SK-N-SH (cell line): Measurements from ENCODE around the gene RHOT2. TPM values are rescaled to one million over a fixed set of nuclear protein-coding genes. Genes with fewer than 3 reads are reported as not detected.

Experiments
- CTCF ChIA-PET: fragments of 300-600, 350-600 bp; formaldehyde crosslinking; extraction: SDS; loops from one replicate; lab custom pipeline; 2021; lab: Yijun Ruan, JAX
- POLR2A ChIA-PET: fragments of 350-600 bp; sonication (Branson Sonifier 250); formaldehyde crosslinking; extraction: SDS; loops from one replicate; lab custom pipeline; 2020; ENCODE audit warnings: antibody characterized with exemption, inconsistent platforms; lab: Yijun Ruan, JAX
- DNase-seq: peaks from one replicate; pipeline ENCODE4 v3.0.0; 2012
- H2AFZ ChIP-seq: fragments of 200-600 bp; sonication (generic); 2 replicates; pipeline ENCODE4 v1.8.1; 2016; ENCODE audit warnings: antibody characterized with exemption, mild to moderate bottlenecking, low read depth
- H3F3A ChIP-seq: fragments of 200-600 bp; sonication (generic); replicated peaks from 2 replicates; pipeline ENCODE3; 2016; ENCODE audit warnings: antibody characterized with exemption, mild to moderate bottlenecking; ENCODE audit not compliant: insufficient read depth
- H3K27ac ChIP-seq, 2 experiments: fragments of 200-500 bp in 1 of 2; fragments of 200-600 bp in 1 of 2; sonication (Bioruptor generic) in 1 of 2; sonication (generic), shearing (Covaris generic) in 1 of 2; 2 replicates each; pipeline versions ENCODE4 v1.5.1 to v1.6.1; 2014 to 2016; ENCODE audit warnings: low read depth in 2 of 2, inconsistent platforms in 1 of 2, low read length in 1 of 2, mild to moderate bottlenecking in 1 of 2, mixed read lengths in 1 of 2
- H3K27me3 ChIP-seq: fragments of 200-600 bp; sonication (generic), shearing (Covaris generic); 2 replicates; pipeline ENCODE4 v1.6.1; 2016; ENCODE audit warnings: mixed run types; ENCODE audit not compliant: insufficient read depth
- H3K36me3 ChIP-seq, 2 experiments: fragments of 200-500 bp in 1 of 2; fragments of 200-600 bp in 1 of 2; sonication (Bioruptor generic) in 1 of 2; sonication (generic) in 1 of 2; replicated peaks in 1 of 2; 2 replicates each; pipeline versions ENCODE3 to v1.5.1; 2014 to 2016; ENCODE audit warnings: low read length in 1 of 2, mild to moderate bottlenecking in 1 of 2; ENCODE audit not compliant: insufficient read depth in 2 of 2, control insufficient read depth in 1 of 2
- H3K4me1 ChIP-seq, 2 experiments: fragments of 200-500 bp in 1 of 2; fragments of 200-600 bp in 1 of 2; sonication (Bioruptor generic) in 1 of 2; sonication (generic), shearing (Covaris generic) in 1 of 2; 2 replicates each; pipeline versions ENCODE4 v1.5.1 to v1.6.1; 2014 to 2016; ENCODE audit warnings: low read depth in 1 of 2, low read length in 1 of 2, mixed run types in 1 of 2; ENCODE audit not compliant: insufficient read depth in 2 of 2, control insufficient read depth in 1 of 2
- H3K4me2 ChIP-seq: fragments of 200-600 bp; sonication (generic), shearing (Covaris generic); 2 replicates; pipeline ENCODE4 v1.6.1; 2017; ENCODE audit warnings: mixed run types
- H3K4me3 ChIP-seq, 2 experiments: fragments of 200-500 bp in 1 of 2; fragments of 200-600 bp in 1 of 2; sonication (Bioruptor generic) in 1 of 2; sonication (generic), shearing (Covaris generic) in 1 of 2; 2 replicates each; pipeline versions ENCODE4 v1.5.1 to v1.8.1; 2014 to 2016; ENCODE audit warnings: low read depth in 2 of 2, inconsistent platforms in 1 of 2, low read length in 1 of 2, mild to moderate bottlenecking in 1 of 2, mixed read lengths in 1 of 2, moderate library complexity in 1 of 2
- H3K79me2 ChIP-seq: fragments of 200-600 bp; sonication (generic); 2 replicates; pipeline ENCODE4 v1.8.1; 2017; ENCODE audit warnings: mild to moderate bottlenecking; ENCODE audit not compliant: insufficient read depth
- H3K9ac ChIP-seq: fragments of 200-600 bp; sonication (generic); 2 replicates; pipeline ENCODE4 v1.6.1; 2017; ENCODE audit warnings: mixed run types
- H3K9me2 ChIP-seq: fragments of 200-600 bp; sonication (generic); 2 replicates; pipeline ENCODE4 v1.6.1; 2017; ENCODE audit warnings: mixed run types
- H3K9me3 ChIP-seq: fragments of 200-600 bp; sonication (generic); 2 replicates; pipeline ENCODE4 v1.6.1; 2017; ENCODE audit warnings: mixed run types, mild to moderate bottlenecking, moderate library complexity
- H4K20me1 ChIP-seq: fragments of 200-600 bp; sonication (generic); 2 replicates; pipeline ENCODE4 v1.6.1; 2017; ENCODE audit warnings: mild to moderate bottlenecking, mixed run types; ENCODE audit not compliant: insufficient read depth
- EP300 ChIP-seq, 2 experiments: IDR thresholded peaks; 2 replicates each; pipeline versions ENCODE4 v1.4.0 to v1.6.1; 2012; ENCODE audit warnings: borderline replicate concordance in 1 of 2, low read depth in 1 of 2, low read length in 1 of 2
- FOSL2 ChIP-seq: IDR thresholded peaks from 2 replicates; pipeline ENCODE4 v1.4.0; 2012; ENCODE audit warnings: low read depth, mild to moderate bottlenecking, moderate library complexity, borderline replicate concordance
- FOXJ3 ChIP-seq: sonication (generic); formaldehyde crosslinking; IDR thresholded peaks from 2 replicates; pipeline ENCODE4 v1.5.1; 2020; ENCODE audit warnings: mild to moderate bottlenecking, missing genetic modification reagents
- JUND ChIP-seq: IDR thresholded peaks from 2 replicates; pipeline ENCODE4 v1.4.0; 2012
- MEF2A ChIP-seq: IDR thresholded peaks from 2 replicates; pipeline ENCODE4 v1.4.0; 2012; ENCODE audit warnings: low read depth, borderline replicate concordance
- NRF1 ChIP-seq: IDR thresholded peaks from 2 replicates; pipeline ENCODE4 v1.6.1; 2012; ENCODE audit warnings: low read depth, mild to moderate bottlenecking, low read length
- RCOR1 ChIP-seq: fragments of 150-350 bp; IDR thresholded peaks from 2 replicates; pipeline ENCODE4 v1.6.1; 2017; ENCODE audit warnings: antibody characterized with exemption, low read length
- RXRA ChIP-seq: IDR thresholded peaks from 2 replicates; pipeline ENCODE4 v1.4.0; 2012; ENCODE audit warnings: low read depth, mild to moderate bottlenecking, borderline replicate concordance
- SMC3 ChIP-seq: IDR thresholded peaks from 2 replicates; pipeline ENCODE4 v1.6.1; 2012; ENCODE audit warnings: low read depth, low read length, improper control_type of control experiment
- TEAD4 ChIP-seq: IDR thresholded peaks from 2 replicates; pipeline ENCODE4 v1.4.0; 2012; ENCODE audit warnings: mild to moderate bottlenecking, borderline replicate concordance; ENCODE audit not compliant: insufficient read depth
- USF1 ChIP-seq: IDR thresholded peaks from 2 replicates; pipeline ENCODE4 v1.4.0; 2012; ENCODE audit warnings: low read depth, borderline replicate concordance
- WGBS: methylation state at CpG from one replicate; pipeline ENCODE4 v1.1.6; 2017; ENCODE audit warnings: low lambda C conversion rate; 5-methylcytosine and 5-hydroxymethylcytosine counted together
- polyA plus RNA-seq, 3 experiments: library from polyadenylated mRNA; depleted of rRNA; stranded (reverse); fragments of >200 nt; gene quantifications; 2 replicates each; pipeline ENCODE4 v1.2.3, GENCODE V29; 2012
- TF ChIP-seq, protein P1 (sequence below): IDR thresholded peaks from 2 replicates; pipeline ENCODE4; 2012
- TF ChIP-seq, protein P2 (sequence below): IDR thresholded peaks from 2 replicates; pipeline ENCODE4 v1.6.1; 2012; ENCODE audit warnings: mild to moderate bottlenecking, low read depth, low read length, moderate library complexity
- TF ChIP-seq, protein P3 (sequence below): fragments of 150-350 bp; IDR thresholded peaks from 2 replicates; pipeline ENCODE4 v1.6.1; 2016; ENCODE audit warnings: mild to moderate bottlenecking, low read depth, low read length

Gene RHOT2
- polyA plus RNA-seq, 1 of the 3 experiments (the other 2 are of a cell fraction), result 229 TPM

DNA sequence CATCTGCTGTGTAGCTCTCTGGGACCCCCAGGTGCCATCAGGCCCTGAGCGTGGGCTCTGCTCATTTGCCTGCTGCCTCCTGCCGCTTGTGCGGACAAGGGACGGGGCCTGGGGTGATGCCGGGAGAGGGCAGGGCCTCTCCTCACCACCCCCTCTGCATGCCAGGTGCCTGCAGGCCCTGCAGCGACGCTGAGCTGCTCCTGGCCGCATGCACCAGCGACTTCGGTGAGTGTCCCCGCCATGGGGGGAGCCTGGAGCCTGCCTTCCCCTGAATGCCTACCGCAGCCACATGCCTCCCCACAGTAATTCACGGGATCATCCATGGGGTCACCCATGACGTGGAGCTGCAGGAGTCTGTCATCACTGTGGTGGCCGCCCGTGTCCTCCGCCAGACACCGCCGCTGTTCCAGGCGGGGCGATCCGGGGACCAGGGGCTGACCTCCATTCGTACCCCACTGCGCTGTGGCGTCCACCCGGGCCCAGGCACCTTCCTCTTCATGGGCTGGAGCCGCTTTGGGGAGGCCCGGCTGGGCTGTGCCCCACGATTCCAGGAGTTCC is 48.9 kb downstream of the RHOT2 start:
- no peak overlapping the region for H3K9ac ChIP-seq
- no peaks in the 10 kb centered on the region for H3K27me3 ChIP-seq
- WGBS, result 98% methylated on average over 22 of the region's 29 CpGs
- peaks cover 2% of the 10 kb centered on the region; the same call in 1 of the 2 replicates for H3K79me2 ChIP-seq
- peaks cover 28% of the 10 kb centered on the region for H3F3A ChIP-seq
- H3K4me2 ChIP-seq, result peak overlapping the region; percentile 93
- peaks cover 0 to 4% of the 10 kb centered on the region in 2 experiments for H3K36me3 ChIP-seq
- no peaks in the 10 kb centered on the region for H3K9me3 ChIP-seq
- no peaks in the 10 kb centered on the region for H3K9me2 ChIP-seq
- CTCF ChIA-PET, result interaction anchor here (1.0 to 22.4 kb wide), 8 partner anchors 11 to 68 kb away, joined by 3 to 358 read pairs (median 20); partner anchors contain the start of genes ANTKMT, CCDC78, CHTF18 and CIAO3
- H3K27ac ChIP-seq, result peak overlapping the region in 1 of 2 experiments; percentile 91; a peak in 3 of 4 replicates
- H2AFZ ChIP-seq, result no peak overlapping the region
- peaks cover 15% of the 10 kb centered on the region; the same call in 1 of the 2 replicates for H4K20me1 ChIP-seq
- peak overlapping the region in 1 of 2 experiments; percentile 70; a peak in 2 of 4 replicates for H3K4me3 ChIP-seq
- POLR2A ChIA-PET, result interaction anchor here (0.7 to 2.6 kb wide), 6 partner anchors 8 to 67 kb away, joined by 3 to 13 read pairs (median 4); partner anchors contain the start of genes CCDC78 and CIAO3
- no peak for TF ChIP-seq RCOR1
- no peak for TF ChIP-seq NRF1
- TF ChIP-seq FOSL2, result no peak
- no peak for TF ChIP-seq SMC3
- no peak for TF ChIP-seq FOXJ3
- TF ChIP-seq TEAD4, result no peak
- no peak for TF ChIP-seq JUND
- TF ChIP-seq, all 33 proteins: peak for 0
- H3K4me1 ChIP-seq, result peaks cover 12 to 44% of the 10 kb centered on the region in 2 experiments; a peak in 3 of 4 replicates
- no peak for DNase-seq

DNA sequence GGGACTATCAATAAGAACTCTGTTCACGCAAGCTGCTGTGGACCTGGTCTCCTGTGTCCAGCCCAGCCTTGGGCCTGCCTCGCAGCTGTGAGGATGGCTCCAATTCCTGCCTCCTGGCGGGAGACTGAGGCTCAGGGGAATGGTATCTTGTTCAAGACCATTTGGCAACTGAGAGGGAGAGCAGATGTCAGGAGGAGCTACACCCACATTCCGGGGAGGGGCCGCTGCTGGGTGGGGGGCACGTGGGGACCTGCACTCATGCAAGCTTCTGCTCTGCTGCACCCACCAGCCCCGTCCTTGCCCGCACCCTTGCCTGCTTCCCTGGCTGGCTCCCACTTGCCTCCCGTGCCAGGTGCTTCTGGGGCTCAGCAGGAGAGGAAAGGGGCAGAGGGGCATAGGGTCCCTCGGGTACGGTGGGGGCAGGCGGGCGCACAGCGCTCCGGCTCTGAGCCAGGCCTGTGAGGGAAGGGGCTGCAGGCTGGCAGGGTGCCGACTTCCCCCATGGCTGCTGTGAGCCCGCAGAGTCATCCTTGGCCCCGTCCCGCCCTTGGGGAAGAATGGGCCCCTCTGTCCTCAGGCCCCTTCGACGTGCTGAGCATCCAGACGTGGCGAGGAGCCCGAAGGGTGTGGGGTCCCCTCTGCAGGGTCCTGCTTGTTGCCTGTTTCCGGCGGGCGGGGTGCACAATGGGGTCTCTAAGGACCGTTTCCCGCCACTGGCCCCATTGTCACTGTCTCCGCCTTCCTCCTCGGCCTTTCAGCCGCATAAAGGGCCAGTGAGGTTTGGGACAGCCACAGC is 49.7 kb downstream of the RHOT2 start:
- no peak overlapping the region; a peak in 1 of 4 replicates for H3K27ac ChIP-seq
- H3K4me2 ChIP-seq, result no peak overlapping the region
- CTCF ChIA-PET, result interaction anchor here (1.8 to 22.4 kb wide), 5 partner anchors 11 to 67 kb away, joined by 7 to 358 read pairs (median 29); partner anchors contain the start of genes ANTKMT, CCDC78, CHTF18 and CIAO3
- TF ChIP-seq EP300 (IDR thresholded peaks at IDR 0.05; ENCODE audit: borderline replicate concordance in 1 of 2, low read depth in 1 of 2, low read length in 1 of 2) (no peak), USF1 (no peak), SMC3 (no peak), RXRA (no peak), MEF2A (no peak), FOXJ3 (no peak)
- TF ChIP-seq, protein P1, sequence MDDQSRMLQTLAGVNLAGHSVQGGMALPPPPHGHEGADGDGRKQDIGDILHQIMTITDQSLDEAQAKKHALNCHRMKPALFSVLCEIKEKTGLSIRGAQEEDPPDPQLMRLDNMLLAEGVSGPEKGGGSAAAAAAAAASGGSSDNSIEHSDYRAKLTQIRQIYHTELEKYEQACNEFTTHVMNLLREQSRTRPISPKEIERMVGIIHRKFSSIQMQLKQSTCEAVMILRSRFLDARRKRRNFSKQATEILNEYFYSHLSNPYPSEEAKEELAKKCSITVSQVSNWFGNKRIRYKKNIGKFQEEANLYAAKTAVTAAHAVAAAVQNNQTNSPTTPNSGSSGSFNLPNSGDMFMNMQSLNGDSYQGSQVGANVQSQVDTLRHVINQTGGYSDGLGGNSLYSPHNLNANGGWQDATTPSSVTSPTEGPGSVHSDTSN, result no peak
- TF ChIP-seq, protein P2, sequence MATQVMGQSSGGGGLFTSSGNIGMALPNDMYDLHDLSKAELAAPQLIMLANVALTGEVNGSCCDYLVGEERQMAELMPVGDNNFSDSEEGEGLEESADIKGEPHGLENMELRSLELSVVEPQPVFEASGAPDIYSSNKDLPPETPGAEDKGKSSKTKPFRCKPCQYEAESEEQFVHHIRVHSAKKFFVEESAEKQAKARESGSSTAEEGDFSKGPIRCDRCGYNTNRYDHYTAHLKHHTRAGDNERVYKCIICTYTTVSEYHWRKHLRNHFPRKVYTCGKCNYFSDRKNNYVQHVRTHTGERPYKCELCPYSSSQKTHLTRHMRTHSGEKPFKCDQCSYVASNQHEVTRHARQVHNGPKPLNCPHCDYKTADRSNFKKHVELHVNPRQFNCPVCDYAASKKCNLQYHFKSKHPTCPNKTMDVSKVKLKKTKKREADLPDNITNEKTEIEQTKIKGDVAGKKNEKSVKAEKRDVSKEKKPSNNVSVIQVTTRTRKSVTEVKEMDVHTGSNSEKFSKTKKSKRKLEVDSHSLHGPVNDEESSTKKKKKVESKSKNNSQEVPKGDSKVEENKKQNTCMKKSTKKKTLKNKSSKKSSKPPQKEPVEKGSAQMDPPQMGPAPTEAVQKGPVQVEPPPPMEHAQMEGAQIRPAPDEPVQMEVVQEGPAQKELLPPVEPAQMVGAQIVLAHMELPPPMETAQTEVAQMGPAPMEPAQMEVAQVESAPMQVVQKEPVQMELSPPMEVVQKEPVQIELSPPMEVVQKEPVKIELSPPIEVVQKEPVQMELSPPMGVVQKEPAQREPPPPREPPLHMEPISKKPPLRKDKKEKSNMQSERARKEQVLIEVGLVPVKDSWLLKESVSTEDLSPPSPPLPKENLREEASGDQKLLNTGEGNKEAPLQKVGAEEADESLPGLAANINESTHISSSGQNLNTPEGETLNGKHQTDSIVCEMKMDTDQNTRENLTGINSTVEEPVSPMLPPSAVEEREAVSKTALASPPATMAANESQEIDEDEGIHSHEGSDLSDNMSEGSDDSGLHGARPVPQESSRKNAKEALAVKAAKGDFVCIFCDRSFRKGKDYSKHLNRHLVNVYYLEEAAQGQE, result no peak
- TF ChIP-seq, protein P3, sequence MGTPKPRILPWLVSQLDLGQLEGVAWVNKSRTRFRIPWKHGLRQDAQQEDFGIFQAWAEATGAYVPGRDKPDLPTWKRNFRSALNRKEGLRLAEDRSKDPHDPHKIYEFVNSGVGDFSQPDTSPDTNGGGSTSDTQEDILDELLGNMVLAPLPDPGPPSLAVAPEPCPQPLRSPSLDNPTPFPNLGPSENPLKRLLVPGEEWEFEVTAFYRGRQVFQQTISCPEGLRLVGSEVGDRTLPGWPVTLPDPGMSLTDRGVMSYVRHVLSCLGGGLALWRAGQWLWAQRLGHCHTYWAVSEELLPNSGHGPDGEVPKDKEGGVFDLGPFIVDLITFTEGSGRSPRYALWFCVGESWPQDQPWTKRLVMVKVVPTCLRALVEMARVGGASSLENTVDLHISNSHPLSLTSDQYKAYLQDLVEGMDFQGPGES, result no peak
- no peaks in the 10 kb centered on the region for H3K9me3 ChIP-seq
- no peak overlapping the region for H3K9ac ChIP-seq
- H3K27me3 ChIP-seq, result no peaks in the 10 kb centered on the region
- peaks cover 12 to 52% of the 10 kb centered on the region in 2 experiments; a peak in 3 of 4 replicates for H3K4me1 ChIP-seq
- H3F3A ChIP-seq, result peaks cover 21% of the 10 kb centered on the region
- DNase-seq, result no peak
- no peak overlapping the region for H3K4me3 ChIP-seq
- peaks cover 20% of the 10 kb centered on the region; the same call in 1 of the 2 replicates for H4K20me1 ChIP-seq
- H3K9me2 ChIP-seq, result no peaks in the 10 kb centered on the region
- peaks cover 0 to 4% of the 10 kb centered on the region in 2 experiments for H3K36me3 ChIP-seq
- POLR2A ChIA-PET, result interaction anchor here (1.4 to 2.6 kb wide), 2 partner anchors 8 to 65 kb away, joined by 3 to 13 read pairs; partner anchors contain the start of gene CCDC78
- H2AFZ ChIP-seq, result no peak overlapping the region
- peaks cover 2% of the 10 kb centered on the region; the same call in 1 of the 2 replicates for H3K79me2 ChIP-seq
- 95% methylated on average over 16 of the region's 32 CpGs for WGBS
